Ishikawa (cell line): Measurements from ENCODE around the gene GNB5.

Source experiments
- CEBPB ChIP-seq: IDR thresholded peaks from 2 replicates; pipeline ENCODE4 v1.6.1; 2012
- CREB1 ChIP-seq: IDR thresholded peaks from 2 replicates; pipeline ENCODE4 v1.6.1; 2012; ENCODE audit warnings: low read depth
- EGR1 ChIP-seq: IDR thresholded peaks from 2 replicates; pipeline ENCODE4 v1.6.1; 2012
- EP300 ChIP-seq: IDR thresholded peaks from 2 replicates; pipeline ENCODE4 v1.6.1; 2012; ENCODE audit warnings: borderline replicate concordance
- FOXM1 ChIP-seq: IDR thresholded peaks from 2 replicates; pipeline ENCODE4 v1.6.1; 2012; ENCODE audit warnings: low read depth, borderline replicate concordance
- MAX ChIP-seq: IDR thresholded peaks from 2 replicates; pipeline ENCODE4 v1.6.1; 2012
- NFIC ChIP-seq: IDR thresholded peaks from 2 replicates; pipeline ENCODE4 v1.6.1; 2012
- RAD21 ChIP-seq: IDR thresholded peaks from 2 replicates; pipeline ENCODE4 v1.6.1; 2012; ENCODE audit warnings: low read depth
- REST ChIP-seq: IDR thresholded peaks from 2 replicates; pipeline ENCODE4 v1.6.1; 2012; ENCODE audit warnings: low read depth, mild to moderate bottlenecking
- TAF1 ChIP-seq: IDR thresholded peaks from 2 replicates; pipeline ENCODE4 v1.6.1; 2012; ENCODE audit warnings: low read depth, mild to moderate bottlenecking
- TCF12 ChIP-seq: IDR thresholded peaks from 2 replicates; pipeline ENCODE4 v1.6.1; 2012; ENCODE audit warnings: low read depth
- TEAD4 ChIP-seq: IDR thresholded peaks from 2 replicates; pipeline ENCODE4 v1.6.1; 2012
- USF1 ChIP-seq: IDR thresholded peaks from 2 replicates; pipeline ENCODE4 v1.6.1; 2012
- YY1 ChIP-seq: IDR thresholded peaks from 2 replicates; pipeline ENCODE4 v1.6.1; 2012; ENCODE audit warnings: low read depth
- ZBTB7A ChIP-seq: IDR thresholded peaks from 2 replicates; pipeline ENCODE4 v1.6.1; 2012; ENCODE audit warnings: low read depth

GNB5 gene

GRCh38 chr15:52178765-52179164 is 12.4 kb downstream of the GNB5 start:
- TF ChIP-seq TCF12, result no peak
- TF ChIP-seq ZBTB7A, result no peak
- TF ChIP-seq YY1, result no peak
- TF ChIP-seq RAD21, result no peak
- TF ChIP-seq TEAD4, result no peak
- TF ChIP-seq USF1, result no peak
- no peak for TF ChIP-seq NFIC
- TF ChIP-seq REST, result no peak
- no peak for TF ChIP-seq FOXM1
- TF ChIP-seq TAF1, result no peak
- no peak for TF ChIP-seq CEBPB
- no peak for TF ChIP-seq MAX
- TF ChIP-seq CREB1, result no peak

GRCh38 chr15:52172869-52173268 is 18.3 kb downstream of the GNB5 start:
- TF ChIP-seq RAD21, result no peak
- TF ChIP-seq ZBTB7A, result no peak
- TF ChIP-seq EGR1, result no peak
- no peak for TF ChIP-seq REST
- TF ChIP-seq YY1, result no peak
- TF ChIP-seq TAF1, result no peak
- no peak for TF ChIP-seq TCF12
- no peak for TF ChIP-seq USF1
- TF ChIP-seq TEAD4, result no peak
- no peak for TF ChIP-seq CEBPB
- TF ChIP-seq MAX, result no peak
- TF ChIP-seq FOXM1, result no peak
- TF ChIP-seq CREB1, result no peak
- TF ChIP-seq EP300, result no peak
- TF ChIP-seq NFIC, result no peak

GRCh38 chr15:52171807-52172206 is 19.4 kb downstream of the GNB5 start:
- no peak for TF ChIP-seq REST
- no peak for TF ChIP-seq EP300
- TF ChIP-seq EGR1, result no peak
- no peak for TF ChIP-seq TEAD4
- TF ChIP-seq CREB1, result no peak
- TF ChIP-seq TAF1, result no peak
- no peak for TF ChIP-seq MAX
- no peak for TF ChIP-seq CEBPB
- TF ChIP-seq RAD21, result no peak
- no peak for TF ChIP-seq ZBTB7A
- no peak for TF ChIP-seq FOXM1

GRCh38 chr15:52171386-52171785 is 19.8 kb downstream of the GNB5 start:
- TF ChIP-seq CREB1 (no peak), ZBTB7A (no peak), TCF12 (no peak), FOXM1 (no peak), NFIC (no peak), USF1 (no peak), MAX (no peak), EP300 (no peak), TEAD4 (no peak), REST (no peak), CEBPB (no peak), EGR1 (no peak), TAF1 (no peak), YY1 (no peak), RAD21 (no peak)
